GM12892 (cell line): ENCODE results near the gene ZFYVE21.

Experiments used
- DNase-seq: peaks from one replicate; pipeline ENCODE4 v3.0.0; 2011; ENCODE audit not compliant: insufficient read length
- FAIRE-seq: peaks from 2 replicates; lab custom pipeline; 2011; peaks lifted over from hg19 to GRCh38; lab: Jason Lieb, UNC
- POLR2A ChIP-seq: IDR thresholded peaks from 2 replicates; pipeline ENCODE4 v1.6.1; 2011; ENCODE audit warnings: low read depth, low read length, control low read depth
- POLR2AphosphoS5 ChIP-seq: IDR thresholded peaks from 2 replicates; pipeline ENCODE4 v1.6.1; 2011; ENCODE audit warnings: low read depth, low read length, control low read depth
- TAF1 ChIP-seq: IDR thresholded peaks from 2 replicates; pipeline ENCODE4 v1.6.1; 2011; ENCODE audit warnings: low read depth, mild to moderate bottlenecking, control low read depth, low read length, borderline replicate concordance

ZFYVE21 gene

GRCh38 chr14:103721334-103722120 is 5.9 kb downstream of the ZFYVE21 start:
- TF ChIP-seq POLR2A (no peak), TAF1 (no peak), POLR2AphosphoS5 (no peak)
- DNase-seq = no peak
- no peak for FAIRE-seq

GRCh38 chr14:103723748-103724081 is 8.1 kb downstream of the ZFYVE21 start:
- no peak for TF ChIP-seq TAF1
- no peak for DNase-seq
- FAIRE-seq = no peak

- FAIRE-seq (no peak), DNase-seq (no peak)
- TF ChIP-seq POLR2AphosphoS5 (no peak), TAF1 (no peak), POLR2A (no peak)
Measured at GRCh38 chr14:103724116-103724515, 8.5 kb downstream of the ZFYVE21 start.

GRCh38 chr14:103725001-103725682 is 9.5 kb downstream of the ZFYVE21 start:
- FAIRE-seq (no peak), DNase-seq (no peak)
- TF ChIP-seq POLR2A = no peak
- no peak for TF ChIP-seq TAF1
- no peak for TF ChIP-seq POLR2AphosphoS5

- DNase-seq (no peak), FAIRE-seq (no peak)
- no peak for TF ChIP-seq TAF1
Measured at GRCh38 chr14:103725739-103726395, 10.3 kb downstream of the ZFYVE21 start.

- TF ChIP-seq TAF1 = no peak
- no peak for TF ChIP-seq POLR2A
- TF ChIP-seq POLR2AphosphoS5 = no peak
- no peak for FAIRE-seq
- no peak for DNase-seq
Measured at GRCh38 chr14:103726474-103726873, 10.9 kb downstream of the ZFYVE21 start.

GRCh38 chr14:103727313-103727980 is 11.8 kb downstream of the ZFYVE21 start:
- DNase-seq (no peak), FAIRE-seq (no peak)
- TF ChIP-seq POLR2AphosphoS5 = no peak
- TF ChIP-seq TAF1 = no peak
- no peak for TF ChIP-seq POLR2A

GRCh38 chr14:103728141-103728540 is 12.5 kb downstream of the ZFYVE21 start:
- DNase-seq (no peak), FAIRE-seq (no peak)
- no peak for TF ChIP-seq TAF1
- no peak for TF ChIP-seq POLR2AphosphoS5
- no peak for TF ChIP-seq POLR2A

- FAIRE-seq = no peak
- DNase-seq = no peak
- TF ChIP-seq POLR2A = no peak
- TF ChIP-seq POLR2AphosphoS5 = no peak
- no peak for TF ChIP-seq TAF1
Measured at GRCh38 chr14:103728721-103729120, 13.1 kb downstream of the ZFYVE21 start.

GRCh38 chr14:103729496-103730448 is 14.2 kb downstream of the ZFYVE21 start:
- no peak for TF ChIP-seq TAF1
- no peak for TF ChIP-seq POLR2AphosphoS5
- no peak for TF ChIP-seq POLR2A
- FAIRE-seq = no peak
- no peak for DNase-seq

GRCh38 chr14:103730490-103731035 is 15.0 kb downstream of the ZFYVE21 start:
- no peak for DNase-seq
- no peak for FAIRE-seq
- TF ChIP-seq POLR2AphosphoS5 = no peak
- no peak for TF ChIP-seq TAF1
- no peak for TF ChIP-seq POLR2A
